MCF 10A (cell line): ENCODE data around the gene CCDC201. TPM values are rescaled to one million over a fixed set of nuclear protein-coding genes. Genes with fewer than 3 reads are reported as not detected.

Source experiments
- BruUV-seq: library from RNA; stranded (reverse); fragments of 400-500 nt; replicated peaks from 2 replicates; lab custom pipeline; 2021; lab: Mats Ljungman, UMichigan
- CTCF ChIA-PET: fragments of 300-600 bp; sonication (Branson Sonifier 250); formaldehyde crosslinking; extraction: SDS; loops from one replicate; lab custom pipeline; 2021; ENCODE audit warnings: antibody characterized with exemption, inconsistent platforms; lab: Yijun Ruan, JAX
- POLR2A ChIA-PET: fragments of 300-600, 350-650 bp; sonication (Branson Sonifier 250); formaldehyde crosslinking; extraction: SDS; loops from one replicate; lab custom pipeline; 2020; ENCODE audit warnings: antibody characterized with exemption, inconsistent platforms; lab: Yijun Ruan, JAX
- DNase-seq: peaks from one replicate; pipeline ENCODE4 v3.0.0-alpha.2; 2018; ENCODE audit not compliant: unreplicated experiment
- H3K27ac Mint-ChIP-seq: one replicate; pipeline ENCODE4 v1.8.0; 2022; ENCODE audit warnings: mild to moderate bottlenecking, low read depth, mixed read lengths; ENCODE audit not compliant: unreplicated experiment
- H3K27me3 Mint-ChIP-seq: one replicate; pipeline ENCODE4 v1.8.0; 2022; ENCODE audit warnings: mixed read lengths; ENCODE audit not compliant: insufficient read depth, unreplicated experiment
- H3K36me3 Mint-ChIP-seq: one replicate; pipeline ENCODE4 v1.8.0; 2022; ENCODE audit warnings: mild to moderate bottlenecking, moderate library complexity, mixed read lengths; ENCODE audit not compliant: insufficient read depth, unreplicated experiment
- H3K4me1 Mint-ChIP-seq: one replicate; pipeline ENCODE4 v1.8.0; 2022; ENCODE audit warnings: mixed read lengths; ENCODE audit not compliant: insufficient read depth, unreplicated experiment
- H3K4me3 Mint-ChIP-seq: one replicate; pipeline ENCODE4 v1.8.0; 2022; ENCODE audit warnings: mild to moderate bottlenecking, moderate library complexity, mixed read lengths; ENCODE audit not compliant: unreplicated experiment
- H3K9me3 Mint-ChIP-seq: one replicate; pipeline ENCODE4 v1.8.0; 2022; ENCODE audit warnings: mixed read lengths; ENCODE audit not compliant: unreplicated experiment
- intact Hi-C: fragments of 100-400 bp; cut with micrococcal nuclease; formaldehyde crosslinking; loops from 2 replicates; pipeline ENCODE4 v1.14.1; 2022
- total RNA-seq: library from RNA; stranded (reverse); gene quantifications from 2 replicates; pipeline ENCODE4 v1.2.3, GENCODE V29; 2022
- TF ChIP-seq, protein P1 (sequence below): fragments of 200-600 bp; IDR thresholded peaks from one replicate; pipeline ENCODE4 v1.8.0; 2022; ENCODE audit warnings: antibody characterized with exemption, mild to moderate bottlenecking; ENCODE audit not compliant: unreplicated experiment

Gene CCDC201
- total RNA-seq, 1 experiment from 2014 or later: not detected

DNA sequence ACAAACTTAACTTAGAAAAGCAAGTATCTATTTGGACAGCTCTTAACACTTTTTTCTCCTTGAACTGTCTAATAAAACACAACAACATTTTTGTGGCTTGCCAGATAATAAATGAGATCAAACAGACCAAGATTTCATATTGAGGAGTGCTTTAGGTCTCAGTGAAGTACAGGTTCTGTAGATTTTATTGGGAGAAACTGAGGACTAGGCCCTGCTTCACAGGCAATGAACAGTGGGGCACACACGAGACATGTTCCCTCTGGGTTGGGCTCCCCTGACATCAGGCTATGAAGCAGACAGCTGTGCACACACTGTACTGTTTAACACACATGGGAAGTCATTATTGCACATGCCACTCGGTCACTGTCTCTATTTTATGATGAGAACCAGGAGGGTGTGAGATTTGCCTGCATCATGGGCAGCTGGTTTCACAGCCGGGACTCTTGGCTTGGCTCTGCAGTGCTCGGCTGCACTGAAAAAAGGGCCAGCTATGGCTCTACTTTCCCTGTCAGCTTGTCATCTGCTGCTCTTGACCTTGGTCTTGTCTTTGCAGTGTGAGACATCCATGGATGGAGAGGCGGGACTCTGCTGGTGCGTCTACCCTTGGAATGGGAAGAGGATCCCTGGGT, 19.6 kb upstream of the CCDC201 start:
- H3K4me1 Mint-ChIP-seq: no peaks in the 10 kb centered on the region
- H3K27me3 Mint-ChIP-seq: peaks cover 12% of the 10 kb centered on the region
- no peaks in the 10 kb centered on the region for H3K9me3 Mint-ChIP-seq
- ChIA-PET CTCF (interaction anchor here (0.6 to 1.6 kb wide), 11 partner anchors 8 to 1361 kb away, joined by 3 to 4 read pairs (median 3); no protein-coding TSS in a partner anchor), POLR2A (interaction anchor here (0.8 kb wide), 1 partner anchor 30 kb away, joined by 3 read pairs; no protein-coding TSS in a partner anchor)
- no TSS peak for BruUV-seq
- H3K4me3 Mint-ChIP-seq: no peak overlapping the region
- no peak overlapping the region for H3K27ac Mint-ChIP-seq
- no peaks in the 10 kb centered on the region for H3K36me3 Mint-ChIP-seq
- DNase-seq: no peak
- intact Hi-C loops: no loop called here
- TF ChIP-seq, protein P1, sequence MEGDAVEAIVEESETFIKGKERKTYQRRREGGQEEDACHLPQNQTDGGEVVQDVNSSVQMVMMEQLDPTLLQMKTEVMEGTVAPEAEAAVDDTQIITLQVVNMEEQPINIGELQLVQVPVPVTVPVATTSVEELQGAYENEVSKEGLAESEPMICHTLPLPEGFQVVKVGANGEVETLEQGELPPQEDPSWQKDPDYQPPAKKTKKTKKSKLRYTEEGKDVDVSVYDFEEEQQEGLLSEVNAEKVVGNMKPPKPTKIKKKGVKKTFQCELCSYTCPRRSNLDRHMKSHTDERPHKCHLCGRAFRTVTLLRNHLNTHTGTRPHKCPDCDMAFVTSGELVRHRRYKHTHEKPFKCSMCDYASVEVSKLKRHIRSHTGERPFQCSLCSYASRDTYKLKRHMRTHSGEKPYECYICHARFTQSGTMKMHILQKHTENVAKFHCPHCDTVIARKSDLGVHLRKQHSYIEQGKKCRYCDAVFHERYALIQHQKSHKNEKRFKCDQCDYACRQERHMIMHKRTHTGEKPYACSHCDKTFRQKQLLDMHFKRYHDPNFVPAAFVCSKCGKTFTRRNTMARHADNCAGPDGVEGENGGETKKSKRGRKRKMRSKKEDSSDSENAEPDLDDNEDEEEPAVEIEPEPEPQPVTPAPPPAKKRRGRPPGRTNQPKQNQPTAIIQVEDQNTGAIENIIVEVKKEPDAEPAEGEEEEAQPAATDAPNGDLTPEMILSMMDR: no peak

DNA sequence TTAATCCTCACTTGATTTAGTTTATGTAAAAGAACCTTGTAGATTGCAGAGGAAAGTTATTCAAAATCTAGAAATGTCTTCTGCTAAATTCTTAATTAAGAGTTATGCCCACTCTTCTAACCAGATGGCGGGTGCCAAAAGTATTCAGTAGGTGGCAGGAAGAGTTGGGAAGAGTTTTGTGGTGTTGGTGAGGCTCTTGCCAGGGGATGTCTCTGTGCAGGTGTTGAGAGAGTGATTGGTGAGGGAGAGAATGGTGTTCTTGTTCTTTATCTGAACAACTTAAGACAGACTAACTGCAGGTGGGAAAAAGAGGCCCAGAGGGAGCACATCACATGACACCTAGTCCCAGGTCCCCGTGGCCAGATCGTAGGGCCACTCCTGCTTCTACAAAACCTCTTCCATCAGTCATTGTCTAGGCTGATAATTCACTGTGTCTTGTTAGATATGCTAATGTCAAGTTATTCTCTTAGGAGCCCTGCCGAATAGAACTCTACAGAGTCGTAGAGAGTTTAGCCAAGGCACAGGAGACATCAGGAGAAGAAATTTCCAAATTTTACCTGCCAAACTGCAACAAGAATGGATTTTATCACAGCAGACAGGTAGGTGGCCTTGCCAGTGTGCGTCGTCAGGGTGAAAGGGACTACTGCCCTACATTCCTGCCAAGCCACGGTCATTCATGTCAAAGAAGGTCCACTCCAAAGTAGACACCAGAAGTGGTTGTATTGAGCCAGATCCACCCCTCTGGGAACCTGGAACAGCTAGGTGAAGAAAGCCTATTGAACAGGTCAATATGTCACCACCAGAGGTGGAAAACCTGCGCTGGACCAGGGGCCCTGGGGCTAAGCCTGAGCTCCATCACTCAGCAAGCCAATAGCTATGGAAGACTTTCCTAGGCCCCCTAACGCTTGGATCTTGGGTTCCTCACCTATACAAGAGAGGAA, 18.9 kb upstream of the CCDC201 start:
- H3K4me3 Mint-ChIP-seq: no peak overlapping the region
- H3K4me1 Mint-ChIP-seq: peaks cover 5% of the 10 kb centered on the region
- no peak for DNase-seq
- no peaks in the 10 kb centered on the region for H3K36me3 Mint-ChIP-seq
- H3K27me3 Mint-ChIP-seq: peaks cover 12% of the 10 kb centered on the region
- no peak overlapping the region for H3K27ac Mint-ChIP-seq
- CTCF ChIA-PET: interaction anchor here (0.7 to 2.2 kb wide), 20 partner anchors 9 to 1362 kb away, joined by 3 to 12 read pairs (median 4); no protein-coding TSS in a partner anchor
- TF ChIP-seq, protein P1: no peak
- POLR2A ChIA-PET: interaction anchor here (0.6 kb wide), 1 partner anchor 492 kb away, joined by 3 read pairs; no protein-coding TSS in a partner anchor
- no peaks in the 10 kb centered on the region for H3K9me3 Mint-ChIP-seq
- intact Hi-C loops: loop anchor here (1.0 to 2.0 kb wide), 4 partner anchors 26 to 1363 kb away; no protein-coding TSS in a partner anchor
- BruUV-seq: no TSS peak

DNA sequence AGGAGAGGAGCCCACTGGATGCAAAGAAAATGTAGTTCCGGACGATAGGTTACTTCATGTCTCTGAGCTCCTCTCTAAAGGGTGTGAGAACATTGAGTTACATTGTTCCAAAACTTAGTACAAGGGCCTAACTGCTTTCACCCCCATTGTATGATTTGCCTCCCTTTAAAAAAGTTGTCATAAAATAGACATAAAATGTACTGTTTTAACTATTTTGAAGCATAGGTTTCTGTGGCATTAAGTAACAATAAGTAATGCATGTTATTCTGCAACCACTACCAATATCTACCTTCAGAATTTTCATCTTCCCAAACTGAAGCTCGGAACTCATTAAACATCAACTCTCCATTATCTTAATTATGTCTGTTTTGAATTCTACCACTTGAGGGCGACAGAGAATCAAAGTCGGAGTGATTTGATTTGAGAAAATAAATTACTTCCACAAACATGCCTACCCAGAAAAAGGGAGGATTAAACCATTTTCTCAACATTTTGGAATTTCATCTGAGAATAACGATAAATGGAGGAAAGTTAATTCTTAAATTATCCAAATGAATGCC, 18.1 kb upstream of the CCDC201 start:
- Mint-ChIP-seq H3K27ac (no peak overlapping the region), H3K36me3 (no peaks in the 10 kb centered on the region), H3K9me3 (no peaks in the 10 kb centered on the region), H3K27me3 (peaks cover 12% of the 10 kb centered on the region), H3K4me1 (peaks cover 10% of the 10 kb centered on the region), H3K4me3 (no peak overlapping the region)
- BruUV-seq: no TSS peak
- TF ChIP-seq, protein P1: peak; percentile 67
- ChIA-PET POLR2A (no interaction called here), CTCF (interaction anchor here (0.5 to 2.2 kb wide), 26 partner anchors 9 to 1376 kb away, joined by 3 to 12 read pairs (median 4); partner anchors contain the start of gene IGFBP3)
- peak; percentile 57 for DNase-seq
- intact Hi-C loops: loop anchor here (1.0 to 2.0 kb wide), 4 partner anchors 26 to 1364 kb away; no protein-coding TSS in a partner anchor
